ENCODE measurements around the gene WNT9B.

DNA sequence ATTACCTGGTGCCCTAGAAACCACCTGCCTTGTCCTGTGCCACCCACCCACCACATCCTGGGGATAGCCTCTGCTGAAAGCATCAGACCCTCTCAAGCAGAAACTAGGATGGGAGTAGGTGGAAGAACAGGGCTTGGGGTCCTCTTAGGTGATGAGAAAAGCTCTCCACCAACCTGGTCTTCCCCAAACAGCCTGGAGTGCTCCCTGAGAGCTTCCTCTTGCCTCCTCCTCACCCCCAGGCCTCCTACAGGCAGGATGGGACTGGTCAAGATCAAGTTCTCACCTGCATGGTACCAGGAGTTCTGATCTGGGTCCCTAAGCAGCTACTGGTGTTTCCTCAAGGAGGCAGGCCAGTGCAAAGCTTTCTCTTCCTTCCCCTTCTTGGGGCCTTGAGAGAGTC, 15.4 kb downstream of the WNT9B start:
- TF ChIP-seq, protein P1, sequence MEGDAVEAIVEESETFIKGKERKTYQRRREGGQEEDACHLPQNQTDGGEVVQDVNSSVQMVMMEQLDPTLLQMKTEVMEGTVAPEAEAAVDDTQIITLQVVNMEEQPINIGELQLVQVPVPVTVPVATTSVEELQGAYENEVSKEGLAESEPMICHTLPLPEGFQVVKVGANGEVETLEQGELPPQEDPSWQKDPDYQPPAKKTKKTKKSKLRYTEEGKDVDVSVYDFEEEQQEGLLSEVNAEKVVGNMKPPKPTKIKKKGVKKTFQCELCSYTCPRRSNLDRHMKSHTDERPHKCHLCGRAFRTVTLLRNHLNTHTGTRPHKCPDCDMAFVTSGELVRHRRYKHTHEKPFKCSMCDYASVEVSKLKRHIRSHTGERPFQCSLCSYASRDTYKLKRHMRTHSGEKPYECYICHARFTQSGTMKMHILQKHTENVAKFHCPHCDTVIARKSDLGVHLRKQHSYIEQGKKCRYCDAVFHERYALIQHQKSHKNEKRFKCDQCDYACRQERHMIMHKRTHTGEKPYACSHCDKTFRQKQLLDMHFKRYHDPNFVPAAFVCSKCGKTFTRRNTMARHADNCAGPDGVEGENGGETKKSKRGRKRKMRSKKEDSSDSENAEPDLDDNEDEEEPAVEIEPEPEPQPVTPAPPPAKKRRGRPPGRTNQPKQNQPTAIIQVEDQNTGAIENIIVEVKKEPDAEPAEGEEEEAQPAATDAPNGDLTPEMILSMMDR (IDR thresholded peaks at IDR 0.05), result no peak
- TF ChIP-seq EZH2phosphoT487 (IDR thresholded peaks at IDR 0.05), result no peak
